Smooth muscle cell (in vitro differentiated cells): ENCODE results near the gene LMCD1. TPM values are rescaled to one million over a fixed set of nuclear protein-coding genes. Genes with fewer than 3 reads are reported as not detected.
A peak's percentile ranks its signal among the peaks of the same experiment; 100 is the strongest.

Experiments
- DNase-seq: peaks from one replicate; lab custom pipeline; 2025; ENCODE audit not compliant: unreplicated experiment; lab: John Stamatoyannopoulos, UW
- H2AFZ ChIP-seq: fragments of 200-600 bp; sonication (generic); 2 replicates; pipeline ENCODE4 v1.6.0; 2016; ENCODE audit warnings: antibody characterized with exemption, low read depth, mild to moderate bottlenecking
- H3F3A ChIP-seq: fragments of 200-600 bp; sonication (generic); 2 replicates; pipeline ENCODE4 v1.6.0; 2017; ENCODE audit warnings: antibody characterized with exemption, low read depth
- H3K27ac ChIP-seq: fragments of 200-600 bp; sonication (generic); 2 replicates; pipeline ENCODE4 v1.5.1; 2016; ENCODE audit warnings: low read depth, mild to moderate bottlenecking
- H3K27me3 ChIP-seq: fragments of 200-600 bp; sonication (generic); 2 replicates; pipeline ENCODE4 v1.6.1; 2016; ENCODE audit warnings: low read depth, mild to moderate bottlenecking
- H3K36me3 ChIP-seq: fragments of 200-600 bp; sonication (generic); 2 replicates; pipeline ENCODE4 v1.5.1; 2016; ENCODE audit warnings: low read depth
- H3K4me1 ChIP-seq: fragments of 200-600 bp; sonication (generic); 2 replicates; pipeline ENCODE4 v1.5.1; 2016; ENCODE audit warnings: low read depth
- H3K4me2 ChIP-seq: fragments of 200-600 bp; sonication (generic); 2 replicates; pipeline ENCODE4 v1.6.0; 2016; ENCODE audit warnings: mild to moderate bottlenecking
- H3K4me3 ChIP-seq: fragments of 200-600 bp; sonication (generic); 2 replicates; pipeline ENCODE4 v1.5.1; 2016; ENCODE audit warnings: mild to moderate bottlenecking
- H3K79me2 ChIP-seq: fragments of 200-600 bp; sonication (generic); 2 replicates; pipeline ENCODE4 v1.6.0; 2016; ENCODE audit warnings: low read depth, mild to moderate bottlenecking
- H3K9ac ChIP-seq: fragments of 200-600 bp; sonication (generic); 2 replicates; pipeline ENCODE4 v1.6.0; 2016; ENCODE audit warnings: low read depth
- H3K9me3 ChIP-seq: fragments of 200-600 bp; sonication (generic); replicated peaks from 2 replicates; pipeline ENCODE4 v1.5.1; 2016; ENCODE audit warnings: low read depth
- H4K20me1 ChIP-seq: fragments of 200-600 bp; sonication (generic); 2 replicates; pipeline ENCODE4 v1.6.0; 2016; ENCODE audit warnings: low read depth
- WGBS: methylation state at CpG from one replicate; pipeline ENCODE4 v1.1.7; 2016; ENCODE audit warnings: low lambda C conversion rate; 5-methylcytosine and 5-hydroxymethylcytosine counted together
- polyA plus RNA-seq: library from polyadenylated mRNA; unstranded; fragments of >200 nt; fragmentation: Nextera tagmentation; extraction: Ambion mirVana; gene quantifications from 2 replicates; pipeline ENCODE4 v1.2.1, GENCODE V29; 2016
- total RNA-seq: library from RNA; depleted of rRNA; stranded (reverse); fragments of >200 nt; gene quantifications from 2 replicates; pipeline ENCODE4 v1.2.3, GENCODE V29; 2014
- TF ChIP-seq, protein P1 (sequence below): fragments of 200-600 bp; sonication (generic); IDR thresholded peaks from 2 replicates; pipeline ENCODE4 v1.5.1; 2017; ENCODE audit warnings: borderline replicate concordance, mild to moderate bottlenecking, antibody characterized with exemption; ENCODE audit not compliant: insufficient read depth, poor library complexity, severe bottlenecking

LMCD1 gene
- total and polyA plus RNA-seq, 2 experiments from 2014 or later: 187 to 524 TPM

DNA sequence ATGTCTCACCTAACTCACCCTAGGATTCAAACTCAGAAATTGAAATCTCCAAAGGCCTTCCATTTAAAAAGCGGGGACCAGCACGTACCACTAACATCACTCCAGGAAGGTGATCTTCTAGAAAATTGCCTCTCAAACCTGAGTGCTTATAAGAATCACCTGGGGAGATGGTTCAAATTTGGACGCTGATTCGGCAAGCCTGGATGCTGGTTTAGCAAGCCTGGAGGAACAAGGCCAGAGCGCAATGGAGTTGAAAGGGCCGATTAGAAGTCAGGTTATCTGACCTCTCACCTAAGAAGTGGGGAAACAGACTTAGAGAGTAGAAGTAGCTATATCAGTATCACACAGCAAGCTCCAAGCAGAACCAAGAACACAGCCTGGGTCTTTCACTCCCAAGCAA, 74.8 kb downstream of the LMCD1 start:
- H2AFZ ChIP-seq: no peak overlapping the region
- no peaks in the 10 kb centered on the region for H3K79me2 ChIP-seq
- no peaks in the 10 kb centered on the region for H3K9me3 ChIP-seq
- H3K4me1 ChIP-seq: peaks cover 3% of the 10 kb centered on the region
- H3K4me3 ChIP-seq: no peak overlapping the region
- no peaks in the 10 kb centered on the region for H4K20me1 ChIP-seq
- peak overlapping the region; percentile 66 for H3K27ac ChIP-seq
- no peak overlapping the region for H3K4me2 ChIP-seq
- H3K36me3 ChIP-seq: peaks cover 13% of the 10 kb centered on the region
- DNase-seq: no peak
- 81% methylated on average over 6 of the region's 6 CpGs for WGBS
- TF ChIP-seq, protein P1, sequence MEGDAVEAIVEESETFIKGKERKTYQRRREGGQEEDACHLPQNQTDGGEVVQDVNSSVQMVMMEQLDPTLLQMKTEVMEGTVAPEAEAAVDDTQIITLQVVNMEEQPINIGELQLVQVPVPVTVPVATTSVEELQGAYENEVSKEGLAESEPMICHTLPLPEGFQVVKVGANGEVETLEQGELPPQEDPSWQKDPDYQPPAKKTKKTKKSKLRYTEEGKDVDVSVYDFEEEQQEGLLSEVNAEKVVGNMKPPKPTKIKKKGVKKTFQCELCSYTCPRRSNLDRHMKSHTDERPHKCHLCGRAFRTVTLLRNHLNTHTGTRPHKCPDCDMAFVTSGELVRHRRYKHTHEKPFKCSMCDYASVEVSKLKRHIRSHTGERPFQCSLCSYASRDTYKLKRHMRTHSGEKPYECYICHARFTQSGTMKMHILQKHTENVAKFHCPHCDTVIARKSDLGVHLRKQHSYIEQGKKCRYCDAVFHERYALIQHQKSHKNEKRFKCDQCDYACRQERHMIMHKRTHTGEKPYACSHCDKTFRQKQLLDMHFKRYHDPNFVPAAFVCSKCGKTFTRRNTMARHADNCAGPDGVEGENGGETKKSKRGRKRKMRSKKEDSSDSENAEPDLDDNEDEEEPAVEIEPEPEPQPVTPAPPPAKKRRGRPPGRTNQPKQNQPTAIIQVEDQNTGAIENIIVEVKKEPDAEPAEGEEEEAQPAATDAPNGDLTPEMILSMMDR: no peak
- peaks cover 65% of the 10 kb centered on the region for H3F3A ChIP-seq
- H3K27me3 ChIP-seq: no peaks in the 10 kb centered on the region
- no peak overlapping the region for H3K9ac ChIP-seq

GRCh38 chr3:8576841-8577571, 75.4 kb downstream of the LMCD1 start:
- Histone ChIP-seq H3K9ac (no peak overlapping the region), H3K9me3 (no peaks in the 10 kb centered on the region), H3K27ac (peak overlapping the region; percentile 66), H3K4me3 (no peak overlapping the region), H4K20me1 (no peaks in the 10 kb centered on the region), H3K27me3 (no peaks in the 10 kb centered on the region), H3K4me2 (peak overlapping the region; percentile 8), H2AFZ (no peak overlapping the region), H3K36me3 (peaks cover 9% of the 10 kb centered on the region), H3K79me2 (no peaks in the 10 kb centered on the region), H3F3A (peaks cover 61% of the 10 kb centered on the region), H3K4me1 (peaks cover 3% of the 10 kb centered on the region)
- no peak for DNase-seq
- TF ChIP-seq, protein P1: no peak
- 56% methylated on average over 5 of the region's 5 CpGs for WGBS

DNA sequence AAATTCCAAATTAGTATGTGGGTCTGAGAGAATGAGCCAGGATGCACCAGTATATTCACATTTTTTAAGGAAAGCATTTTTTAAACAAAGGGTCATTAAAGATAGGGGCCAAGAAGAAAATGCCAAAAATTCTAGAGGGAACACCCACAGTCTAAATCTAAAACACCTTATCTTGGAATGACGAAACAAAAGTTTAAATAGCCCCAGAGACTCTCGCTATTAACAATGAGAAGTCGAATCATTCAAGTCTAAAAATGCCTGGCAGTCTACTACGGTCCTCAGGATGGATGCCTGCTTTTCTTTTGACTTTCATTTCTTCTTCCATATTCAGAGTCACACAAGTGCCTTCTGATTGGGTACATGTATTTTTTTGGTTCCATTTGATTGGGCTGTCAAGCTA, 76.7 kb downstream of the LMCD1 start:
- TF ChIP-seq, protein P1: no peak
- Histone ChIP-seq H3F3A (peaks cover 53% of the 10 kb centered on the region), H3K27ac (peak overlapping the region; percentile 66), H3K27me3 (no peaks in the 10 kb centered on the region), H3K4me3 (no peak overlapping the region), H3K9me3 (no peaks in the 10 kb centered on the region), H3K4me1 (peaks cover 3% of the 10 kb centered on the region), H2AFZ (no peak overlapping the region), H3K79me2 (no peaks in the 10 kb centered on the region), H3K36me3 (peaks cover 4% of the 10 kb centered on the region), H3K9ac (no peak overlapping the region), H4K20me1 (no peaks in the 10 kb centered on the region), H3K4me2 (peak overlapping the region; percentile 5)
- WGBS: 86% methylated on average over 4 of the region's 4 CpGs
- no peak for DNase-seq

DNA sequence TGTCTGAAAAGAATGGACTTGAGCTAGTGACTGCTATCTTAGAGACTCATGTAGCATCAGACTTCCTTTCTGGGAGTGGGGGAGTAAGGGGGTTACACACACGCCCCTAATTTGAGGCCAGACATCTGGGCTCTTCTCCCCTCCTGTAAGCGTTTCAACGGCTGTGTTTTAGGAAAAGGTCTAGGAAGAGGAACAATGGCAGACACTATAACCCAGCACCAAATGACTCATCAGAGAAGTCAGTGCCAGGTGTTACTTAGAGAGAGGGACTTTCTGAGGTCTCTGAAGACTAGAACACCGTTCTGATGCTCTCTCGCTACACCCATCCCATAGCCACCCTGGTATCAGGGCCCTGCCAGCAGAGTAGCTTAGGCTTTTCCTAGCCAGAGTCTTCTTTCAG, 77.5 kb downstream of the LMCD1 start:
- H3K9me3 ChIP-seq: no peaks in the 10 kb centered on the region
- H2AFZ ChIP-seq: no peak overlapping the region
- peak overlapping the region; percentile 66 for H3K27ac ChIP-seq
- no peaks in the 10 kb centered on the region for H3K27me3 ChIP-seq
- H4K20me1 ChIP-seq: no peaks in the 10 kb centered on the region
- H3K79me2 ChIP-seq: no peaks in the 10 kb centered on the region
- TF ChIP-seq, protein P1: no peak
- no peak for DNase-seq
- H3K4me3 ChIP-seq: no peak overlapping the region
- H3K36me3 ChIP-seq: no peaks in the 10 kb centered on the region
- no peak overlapping the region for H3K4me2 ChIP-seq
- peaks cover 45% of the 10 kb centered on the region for H3F3A ChIP-seq
- WGBS: 81% methylated on average over 5 of the region's 5 CpGs
- no peak overlapping the region for H3K9ac ChIP-seq
- H3K4me1 ChIP-seq: peaks cover 3% of the 10 kb centered on the region
